Natural killer cell (primary cell): ENCODE results near the gene PTPRJ. TPM values are rescaled to one million over a fixed set of nuclear protein-coding genes. Genes with fewer than 3 reads are reported as not detected.

Source experiments
- ATAC-seq, 3 donors: fragments of 150-1000 bp in 2 of 3; fragments of 200-7000 bp in 1 of 3; cut with Tn5 transposase; 1 replicate in 1 of 3; 2 replicates in 2 of 3; pipeline ENCODE4 v1.10.0; 2021; ENCODE audit warnings: mild to moderate bottlenecking in 2 of 3, moderate library complexity in 2 of 3
- DNase-seq, 2 donors: peaks; one replicate each; pipeline versions ENCODE4 v3.0.0 to v3.0.0-alpha.2; 2013 to 2021; ENCODE audit warnings: mixed read lengths in 1 of 2
- H3K27ac ChIP-seq: one replicate; pipeline ENCODE4 v1.5.1; 2013; ENCODE audit warnings: mild to moderate bottlenecking, low read length
- H3K27me3 ChIP-seq: one replicate; pipeline ENCODE4 v1.6.1; 2013; ENCODE audit warnings: low read length; ENCODE audit not compliant: control insufficient read depth, insufficient read depth
- H3K36me3 ChIP-seq: one replicate; pipeline ENCODE4 v1.6.1; 2013; ENCODE audit warnings: low read length; ENCODE audit not compliant: control insufficient read depth, insufficient read depth
- H3K4me1 ChIP-seq: one replicate; pipeline ENCODE4 v1.6.1; 2013; ENCODE audit warnings: low read length; ENCODE audit not compliant: control insufficient read depth, insufficient read depth
- H3K4me3 ChIP-seq: one replicate; pipeline ENCODE4 v1.5.1; 2013; ENCODE audit warnings: low read length
- H3K9me3 ChIP-seq: one replicate; pipeline ENCODE4 v1.6.1; 2013; ENCODE audit warnings: low read length; ENCODE audit not compliant: control insufficient read depth, insufficient read depth
- H3K27ac Mint-ChIP-seq, 2 donors: one replicate each; pipeline ENCODE4 v1.8.0; 2022; ENCODE audit warnings: mild to moderate bottlenecking in 2 of 2, mixed read lengths in 2 of 2, moderate library complexity in 1 of 2
- H3K27me3 Mint-ChIP-seq, 2 donors: one replicate each; pipeline ENCODE4 v1.8.0; 2022; ENCODE audit warnings: low read depth in 2 of 2, mixed read lengths in 2 of 2
- H3K36me3 Mint-ChIP-seq: one replicate; pipeline ENCODE4 v1.8.0; 2022; ENCODE audit warnings: mixed read lengths
- H3K4me1 Mint-ChIP-seq, 2 donors: one replicate each; pipeline ENCODE4 v1.8.0; 2022; ENCODE audit warnings: mixed read lengths in 2 of 2
- H3K4me3 Mint-ChIP-seq: one replicate; pipeline ENCODE4 v1.8.0; 2022; ENCODE audit warnings: mild to moderate bottlenecking, moderate library complexity, mixed read lengths
- H3K9me3 Mint-ChIP-seq, 2 donors: one replicate each; pipeline ENCODE4 v1.8.0; 2022; ENCODE audit warnings: mixed read lengths in 2 of 2
- CTCF ChIP-seq: fragments of 200-600 bp; IDR thresholded peaks from one replicate; pipeline ENCODE4 v1.8.0; 2022; ENCODE audit warnings: antibody characterized with exemption
- WGBS: methylation state at CpG from one replicate; pipeline ENCODE4 v1.1.7; 2013; ENCODE audit warnings: missing lambda C conversion rate; ENCODE audit not compliant: insufficient coverage; 5-methylcytosine and 5-hydroxymethylcytosine counted together
- intact Hi-C: fragments of 100-400 bp; cut with micrococcal nuclease; formaldehyde crosslinking; loops from one replicate; pipeline ENCODE4 v1.14.2; 2022
- total RNA-seq, 4 donors: library from RNA; stranded (reverse); fragments of 120-200 nt in 1 of 4; gene quantifications; one replicate each; pipeline versions ENCODE4 v1.2.3 to v1.2.4, GENCODE V29; 2013 to 2022

The PTPRJ gene
- total RNA-seq, 3 donors from 2014 or later (not counting 1 experiment from before 2014, with no cell fraction given) = 110 to 127 (median 111) TPM

- Histone ChIP-seq H3K27me3 (no peaks in the 10 kb centered on the region), H3K36me3 (no peaks in the 10 kb centered on the region), H3K27ac (no peak overlapping the region), H3K4me3 (no peak overlapping the region), H3K4me1 (peaks cover 31% of the 10 kb centered on the region), H3K9me3 (no peaks in the 10 kb centered on the region)
- Mint-ChIP-seq H3K9me3 (no peaks in the 10 kb centered on the region), H3K4me3 (no peak overlapping the region), H3K27ac (peak overlapping the region; percentile 50 to 74), H3K27me3 (no peaks in the 10 kb centered on the region), H3K36me3 (no peaks in the 10 kb centered on the region), H3K4me1 (peaks cover 52 to 70% of the 10 kb centered on the region in 2 donors)
- 92% methylated on average over 6 of the region's 6 CpGs for WGBS
- TF ChIP-seq CTCF = no peak
- intact Hi-C loops = loop anchor here (5.0 kb wide), 1 partner anchor 40 kb away; no protein-coding TSS in a partner anchor
- no peak for ATAC-seq
- DNase-seq = no peak
These were observed 121.6 kb downstream of the PTPRJ start for GRCh38 chr11:48101958-48102357.

- Histone ChIP-seq H3K4me1 (peaks cover 49% of the 10 kb centered on the region), H3K27ac (no peak overlapping the region), H3K4me3 (no peak overlapping the region), H3K27me3 (no peaks in the 10 kb centered on the region), H3K9me3 (no peaks in the 10 kb centered on the region), H3K36me3 (no peaks in the 10 kb centered on the region)
- H3K36me3 Mint-ChIP-seq = no peaks in the 10 kb centered on the region
- no peak for TF ChIP-seq CTCF
- no peak overlapping the region for H3K4me3 Mint-ChIP-seq
- H3K27me3 Mint-ChIP-seq = no peaks in the 10 kb centered on the region
- DNase-seq (no peak), ATAC-seq (no peak)
- intact Hi-C loops = loop anchor here (5.0 kb wide), 1 partner anchor 42 kb away; no protein-coding TSS in a partner anchor
- no peaks in the 10 kb centered on the region for H3K9me3 Mint-ChIP-seq
- H3K27ac Mint-ChIP-seq = peak overlapping the region in 1 of 2 donors; percentile 74
- peaks cover 63 to 86% of the 10 kb centered on the region in 2 donors for H3K4me1 Mint-ChIP-seq
- 99% methylated on average over 8 of the region's 12 CpGs for WGBS
These were observed 123.5 kb downstream of the PTPRJ start for GRCh38 chr11:48103621-48104567.

- H3K27me3 Mint-ChIP-seq = no peaks in the 10 kb centered on the region
- Histone ChIP-seq H3K4me1 (peaks cover 53% of the 10 kb centered on the region), H3K36me3 (no peaks in the 10 kb centered on the region), H3K9me3 (no peaks in the 10 kb centered on the region), H3K27ac (no peak overlapping the region), H3K4me3 (no peak overlapping the region), H3K27me3 (no peaks in the 10 kb centered on the region)
- H3K36me3 Mint-ChIP-seq = no peaks in the 10 kb centered on the region
- H3K4me3 Mint-ChIP-seq = no peak overlapping the region
- no peaks in the 10 kb centered on the region for H3K9me3 Mint-ChIP-seq
- peak overlapping the region in 1 of 2 donors; percentile 67 for H3K27ac Mint-ChIP-seq
- no peak for TF ChIP-seq CTCF
- ATAC-seq (no peak), DNase-seq (no peak)
- peaks cover 64 to 87% of the 10 kb centered on the region in 2 donors for H3K4me1 Mint-ChIP-seq
- WGBS = 93% methylated on average over 3 of the region's 3 CpGs
- intact Hi-C loops = loop anchor here (5.0 kb wide), 1 partner anchor 42 kb away; no protein-coding TSS in a partner anchor
These were observed 124.2 kb downstream of the PTPRJ start for GRCh38 chr11:48104568-48104924.
